GM21717 (cell line): ENCODE data around the gene HEPACAM.

ENCODE experiments used
- ATAC-seq: cut with Tn5 transposase; IDR thresholded peaks from one replicate; pipeline ENCODE4 v1.9.1; 2021; ENCODE audit warnings: mild to moderate bottlenecking, moderate library complexity; ENCODE audit not compliant: unreplicated experiment

Gene HEPACAM

DNA sequence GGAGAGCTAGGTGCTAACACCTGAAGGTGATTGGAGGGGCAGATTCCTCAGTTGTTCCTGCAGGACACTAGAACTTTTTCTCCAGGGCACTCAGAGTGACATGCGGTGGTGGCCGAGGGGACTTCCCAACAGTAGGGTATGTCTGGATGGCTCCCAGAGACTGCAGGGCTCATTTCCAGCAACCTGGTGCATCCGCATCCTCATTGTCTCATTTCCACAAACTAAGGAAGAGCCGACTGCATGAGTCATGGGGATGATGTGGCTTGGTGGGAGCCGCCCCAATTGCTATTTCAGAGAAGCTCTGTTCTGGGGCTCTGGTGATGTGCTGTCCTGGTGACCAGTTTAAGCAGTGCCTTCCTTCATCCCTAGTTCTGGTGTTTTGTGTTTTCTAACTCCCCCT, 35.4 kb downstream of the HEPACAM start:
- ATAC-seq: no peak

DNA sequence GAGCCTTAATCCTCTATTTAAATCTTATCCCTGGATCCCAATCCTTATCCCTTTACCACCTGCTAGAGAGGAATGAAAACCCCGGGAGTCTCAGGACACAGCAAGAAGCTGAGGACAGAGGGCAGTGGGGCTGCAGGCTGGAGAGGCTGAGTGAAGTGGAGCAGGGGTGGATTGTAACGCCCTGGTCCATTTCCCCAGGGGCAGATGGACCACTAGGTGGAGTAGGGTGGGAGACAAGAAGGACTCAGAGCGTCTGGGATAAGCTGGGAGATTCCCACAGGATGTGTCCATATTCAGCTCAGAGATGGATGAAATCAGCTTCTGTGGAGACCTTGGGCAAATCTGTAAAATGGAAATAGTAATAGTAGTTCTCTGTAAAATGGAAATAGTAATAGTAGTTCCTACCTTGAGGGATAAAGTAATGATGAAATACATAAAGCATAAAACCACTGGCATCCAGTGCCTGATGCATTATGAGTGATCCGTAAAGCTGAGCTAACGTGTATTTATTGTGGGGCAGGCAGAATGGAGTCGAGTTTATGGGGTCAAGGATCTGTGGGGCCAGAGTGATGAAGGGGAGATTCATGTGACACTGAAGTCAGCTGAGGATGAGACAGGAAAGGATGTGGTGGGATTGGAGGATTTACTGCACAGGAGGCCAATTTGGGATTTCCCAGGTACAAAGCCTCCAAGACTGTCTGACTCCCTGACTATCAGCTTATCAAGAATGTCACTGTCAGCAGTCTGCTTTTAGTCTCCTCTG, 36.3 kb downstream of the HEPACAM start:
- ATAC-seq: no peak

DNA sequence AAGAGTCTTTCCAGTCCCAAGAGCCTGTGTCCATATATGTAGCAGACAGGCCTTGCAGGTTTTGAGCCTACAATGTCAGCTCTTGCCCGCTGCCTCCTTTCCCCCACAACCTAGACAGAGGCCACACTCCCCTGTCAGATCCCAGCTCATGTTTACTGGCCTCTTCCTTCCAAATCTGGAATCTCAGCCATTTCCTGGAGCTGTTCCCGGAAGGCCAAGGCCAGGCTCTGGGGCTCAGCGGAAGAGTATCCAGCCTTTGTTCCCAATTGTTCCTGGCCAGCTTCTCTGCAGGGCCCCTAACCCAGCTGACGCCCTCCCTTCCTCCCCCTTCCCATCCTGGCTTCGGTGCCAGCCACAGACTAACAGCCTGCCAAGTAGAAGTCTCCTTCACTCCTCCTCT, 37.1 kb downstream of the HEPACAM start:
- ATAC-seq: no peak

DNA sequence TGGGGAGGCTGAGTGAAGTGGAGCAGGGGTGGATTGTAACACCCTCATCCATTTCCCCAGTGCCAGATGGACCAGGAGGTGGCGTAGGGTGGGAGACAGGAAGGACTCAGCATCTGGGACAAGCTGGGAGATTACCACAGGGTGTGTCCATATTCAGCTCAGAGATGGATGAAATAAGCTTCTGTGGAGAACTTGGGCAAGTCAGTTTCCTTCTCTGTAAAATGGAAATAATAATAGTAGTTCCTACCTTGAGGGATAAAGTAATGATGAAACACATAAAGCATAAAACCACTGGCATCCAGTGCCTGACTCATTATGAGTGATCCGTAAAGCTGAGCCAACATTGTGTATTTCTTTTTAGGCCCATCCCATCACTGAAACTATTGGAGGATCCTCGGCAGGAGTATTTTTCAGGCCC, 37.6 kb downstream of the HEPACAM start:
- no peak for ATAC-seq

DNA sequence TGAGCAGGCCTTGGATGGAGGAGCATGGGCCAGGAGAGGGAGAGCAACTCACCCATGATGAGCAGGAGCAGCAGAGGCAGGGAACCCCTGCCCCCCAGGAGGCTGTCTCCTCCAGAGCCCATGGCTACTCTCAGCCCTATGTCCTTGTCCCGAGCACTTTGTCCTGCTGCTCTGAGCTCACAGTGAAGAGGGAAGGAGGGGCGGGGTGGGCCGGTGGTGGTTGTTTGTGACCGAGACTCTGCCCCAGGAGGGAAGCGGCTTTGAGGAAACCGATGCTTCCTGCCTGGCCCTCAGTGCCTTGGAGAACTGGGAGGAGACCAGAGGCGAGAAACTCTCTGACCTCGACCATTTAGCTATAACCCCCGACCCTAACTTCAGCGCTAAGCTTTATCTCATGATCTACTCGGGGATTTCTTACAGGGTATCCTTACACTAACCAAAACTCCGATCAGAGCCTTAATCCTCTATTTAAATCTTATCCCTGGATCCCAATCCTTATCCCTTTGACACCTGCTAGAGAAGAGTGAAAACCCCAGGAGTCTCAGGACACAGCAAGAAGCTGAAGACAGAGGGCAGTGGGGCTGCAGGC, 38.1 kb downstream of the HEPACAM start, which contains the start of gene ROBO4:
ROBO4 (minus strand) TSS at position 192 of the 589 bp plus-strand sequence; CDS start at position 122, 70 bp downstream.
- no peak for ATAC-seq

DNA sequence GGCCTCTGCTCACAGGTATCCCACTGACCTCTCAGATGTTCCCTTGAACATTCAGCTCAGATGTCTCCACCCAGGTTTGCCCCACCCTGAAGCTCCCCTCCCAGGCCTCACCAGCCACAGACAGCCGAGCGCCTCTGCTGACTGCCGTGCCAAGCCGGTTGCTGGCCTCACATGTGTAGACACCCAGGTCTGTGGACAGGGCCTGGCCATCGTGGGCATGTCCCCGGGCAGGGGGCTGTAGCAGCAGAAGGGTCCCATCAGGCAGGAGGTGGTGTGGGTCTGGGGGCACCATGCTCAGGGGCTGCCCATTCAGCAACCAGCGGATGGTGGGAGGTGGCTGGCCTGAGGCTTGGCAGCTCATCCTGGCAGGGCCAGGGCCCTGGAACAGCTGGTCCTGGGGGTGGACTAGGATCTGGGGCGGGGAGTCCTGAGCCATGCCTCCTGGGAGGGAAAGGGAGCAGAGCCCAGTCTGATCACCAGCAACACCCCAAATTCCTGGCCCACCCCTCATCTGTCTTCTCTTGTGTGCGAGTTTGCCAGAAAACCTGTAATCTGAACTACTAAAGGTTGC, 38.9 kb downstream of the HEPACAM start:
- no peak for ATAC-seq

DNA sequence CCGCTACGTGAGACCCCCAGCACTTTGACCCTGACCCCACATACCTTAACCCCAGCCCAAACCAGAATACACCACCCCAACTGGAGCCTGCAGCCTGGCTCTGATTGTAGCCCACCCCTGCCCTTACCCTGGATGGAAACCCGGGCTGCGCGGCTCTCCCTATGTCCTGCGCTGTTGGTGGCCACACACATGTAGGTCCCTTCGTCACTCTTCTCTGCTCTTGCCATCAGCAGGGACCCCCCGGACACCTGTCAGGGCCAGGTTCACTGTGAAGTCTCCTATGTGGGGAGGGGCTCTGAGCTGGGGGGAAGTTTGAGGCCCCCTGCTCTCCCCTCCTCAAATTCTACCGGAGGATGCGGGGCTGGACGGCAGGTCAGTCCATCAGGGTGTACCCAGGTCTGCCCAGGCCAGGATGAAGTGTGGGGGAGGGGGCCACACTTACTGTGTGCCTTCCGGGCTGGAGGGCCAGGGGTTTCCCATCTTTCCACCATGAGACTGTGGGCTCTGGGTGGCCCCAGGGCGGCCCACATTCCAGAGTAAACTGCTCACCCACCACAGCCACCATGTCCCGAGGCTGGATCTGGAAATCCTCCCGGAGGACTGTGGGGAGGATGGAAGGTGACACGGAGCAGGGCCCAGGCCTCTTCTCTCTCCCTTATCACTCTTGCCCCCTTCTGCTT, 39.6 kb downstream of the HEPACAM start:
- no peak for ATAC-seq

DNA sequence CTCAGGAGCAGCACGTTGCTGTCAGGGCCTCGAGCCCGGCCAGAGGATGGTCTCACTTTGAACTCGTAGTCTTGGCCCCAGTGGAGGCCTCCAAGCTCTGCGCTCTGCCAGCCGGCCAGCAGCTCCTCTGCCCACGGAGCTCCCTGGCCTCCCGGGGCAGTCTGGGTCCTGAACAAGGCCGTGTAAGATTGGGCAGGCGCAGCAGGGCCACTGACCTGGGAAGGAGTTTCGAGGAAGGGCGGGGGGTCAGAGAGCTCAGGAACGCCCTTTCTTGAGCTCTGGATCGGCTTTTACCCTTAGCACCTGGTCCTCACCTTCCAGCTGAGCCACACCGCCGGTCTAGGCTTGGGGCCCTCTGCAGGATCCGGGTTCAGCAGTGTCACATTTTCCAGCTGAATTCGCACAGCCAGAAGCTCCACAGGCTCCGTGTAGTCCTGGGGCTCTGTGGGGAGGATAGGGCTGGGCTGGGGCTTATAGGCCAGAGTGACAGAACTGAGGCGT, 40.3 kb downstream of the HEPACAM start:
- ATAC-seq: no peak

DNA sequence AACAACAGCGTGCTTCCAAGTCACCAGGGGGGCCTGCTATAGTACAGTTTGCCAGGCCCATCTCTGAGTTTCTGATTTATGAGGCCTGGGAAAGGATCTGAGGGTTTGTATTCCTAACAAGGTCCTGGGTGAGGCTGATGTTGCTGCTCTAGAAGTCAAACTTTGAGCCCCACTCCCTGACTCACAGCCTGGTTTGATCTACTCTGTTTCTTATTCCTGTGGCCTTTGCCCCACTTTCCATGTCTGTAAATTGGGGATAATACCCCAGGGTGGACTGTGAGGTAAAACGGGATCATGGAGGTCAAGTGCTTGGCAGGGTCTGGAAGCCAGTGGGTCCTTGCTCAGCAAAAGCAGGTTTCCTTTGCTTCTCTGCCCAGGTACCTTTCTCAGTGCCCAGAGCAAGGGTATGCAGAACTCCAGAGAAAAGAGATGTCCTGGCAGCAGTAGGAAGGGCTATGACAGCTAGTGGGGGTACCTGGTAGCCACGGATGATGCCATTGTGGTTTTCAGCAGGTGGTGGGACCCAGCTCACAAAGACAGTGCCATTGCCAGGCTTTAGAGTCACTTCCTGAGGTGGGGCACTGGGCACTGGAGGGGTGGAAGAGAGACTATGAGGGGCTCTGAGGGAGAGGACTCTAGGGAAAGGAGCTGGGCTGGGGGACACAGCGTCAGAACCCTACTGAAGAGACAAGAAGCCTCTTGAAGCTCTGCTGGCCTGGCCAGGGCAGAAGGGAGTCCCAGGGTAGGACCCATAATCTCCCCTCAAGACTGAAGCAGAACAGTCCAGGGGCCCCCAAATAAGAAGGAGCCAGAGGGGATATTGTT, 41.0 kb downstream of the HEPACAM start:
- no peak for ATAC-seq

DNA sequence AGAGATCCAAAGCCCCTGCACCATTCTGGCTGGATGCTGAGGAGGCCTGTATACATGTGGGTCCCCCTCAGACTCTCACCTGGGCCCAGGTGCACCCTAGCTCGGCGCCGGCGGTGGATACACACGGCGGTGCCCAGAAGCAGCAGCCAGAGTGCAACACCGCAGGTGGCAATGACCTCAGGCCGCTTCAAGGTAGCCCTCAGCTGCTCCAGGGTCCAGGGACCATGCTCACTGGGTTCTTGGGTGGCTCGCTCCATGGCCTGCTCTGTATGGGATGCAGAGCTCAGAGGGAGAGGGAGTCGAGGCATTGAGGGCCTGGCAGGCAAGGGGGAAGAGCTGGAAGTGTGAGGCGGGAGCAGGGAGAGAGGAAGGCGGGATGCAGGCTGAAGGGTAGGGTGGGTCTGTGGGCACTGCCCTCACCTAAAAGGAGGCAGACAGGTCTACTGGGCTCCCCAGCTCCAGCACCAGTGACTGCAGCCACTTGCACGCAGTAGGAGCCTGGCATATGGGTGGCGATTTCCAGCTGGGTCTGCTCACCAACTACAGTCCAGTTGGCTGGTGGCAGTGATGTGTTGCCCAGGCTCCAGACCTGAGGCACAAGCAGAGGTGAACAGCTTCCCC, 42.0 kb downstream of the HEPACAM start:
- ATAC-seq: no peak

DNA sequence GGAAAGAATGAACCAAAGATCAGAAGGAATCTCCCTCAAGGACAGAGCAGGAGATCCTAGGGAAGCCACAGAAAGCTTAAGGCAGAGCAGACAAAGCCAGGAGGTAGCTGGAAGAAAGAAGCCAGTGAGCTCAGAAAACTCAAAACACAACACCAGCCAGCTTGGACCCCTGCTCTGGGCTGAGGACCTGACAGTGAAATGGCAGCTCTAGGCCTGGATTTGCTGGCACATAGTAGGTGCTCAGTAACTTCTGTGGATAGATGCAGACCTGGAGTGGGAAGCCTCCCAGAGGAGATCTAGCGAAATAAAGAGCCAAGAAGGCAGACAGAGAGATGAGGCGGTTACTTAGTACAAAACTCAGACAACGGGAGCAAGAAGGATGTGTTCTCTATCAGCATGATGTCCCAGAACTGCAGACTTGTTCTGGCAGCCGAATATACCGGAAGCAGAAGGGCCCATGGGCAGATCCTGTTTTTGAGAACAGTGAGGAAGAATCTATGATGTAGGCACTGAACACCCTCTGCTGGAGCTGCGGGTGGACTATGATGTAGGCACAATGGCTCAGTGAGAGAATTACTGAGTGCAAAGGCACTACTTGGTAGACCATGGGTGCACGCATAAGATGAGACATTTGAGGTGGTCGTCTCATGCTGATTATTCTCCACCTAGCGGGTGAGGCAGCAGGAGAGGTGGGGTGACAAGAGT, 42.9 kb downstream of the HEPACAM start:
- no peak for ATAC-seq

DNA sequence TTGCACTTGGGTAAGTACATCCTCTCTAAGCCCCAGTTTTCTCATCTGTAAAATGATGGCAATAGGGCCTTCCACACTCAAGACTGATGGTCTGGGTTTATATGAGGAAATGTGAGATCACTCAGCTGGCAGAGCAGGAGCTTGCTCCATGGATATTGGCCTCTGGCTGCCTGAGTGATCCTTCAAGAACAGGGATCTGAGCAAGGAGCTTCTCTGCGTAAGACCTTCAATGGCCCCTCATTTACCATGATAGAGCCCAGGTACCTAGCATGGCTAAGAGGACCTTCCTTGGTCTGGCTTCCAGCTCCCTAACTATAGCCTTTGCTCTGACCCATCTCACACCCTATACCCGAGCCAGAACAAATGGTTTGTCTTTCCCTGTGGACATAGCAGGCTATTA, 43.7 kb downstream of the HEPACAM start:
- no peak for ATAC-seq

DNA sequence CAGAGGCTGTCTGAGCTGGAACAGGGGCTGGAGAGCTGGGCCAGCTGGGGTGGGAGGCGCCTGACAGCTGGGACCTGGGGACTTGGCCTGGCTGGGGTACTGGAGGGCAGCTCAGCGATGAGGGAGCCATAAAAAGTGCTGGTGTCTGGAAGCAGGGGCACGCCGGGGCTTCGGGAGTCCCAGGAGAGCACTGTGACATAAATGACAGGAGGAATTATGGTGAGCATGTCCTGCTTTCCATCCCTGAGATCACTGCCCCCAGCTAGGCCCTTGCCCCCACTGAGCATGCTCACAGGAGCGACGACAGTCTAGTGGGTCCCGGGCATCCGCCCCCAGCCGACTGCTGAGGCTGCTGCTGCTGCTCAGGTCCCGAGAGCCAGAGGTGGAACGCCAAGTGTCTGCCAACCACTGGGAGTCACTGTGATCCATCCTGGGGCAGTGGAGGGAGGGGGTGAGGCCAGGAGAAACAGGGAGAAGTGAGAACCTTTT, 44.4 kb downstream of the HEPACAM start:
- ATAC-seq: no peak

DNA sequence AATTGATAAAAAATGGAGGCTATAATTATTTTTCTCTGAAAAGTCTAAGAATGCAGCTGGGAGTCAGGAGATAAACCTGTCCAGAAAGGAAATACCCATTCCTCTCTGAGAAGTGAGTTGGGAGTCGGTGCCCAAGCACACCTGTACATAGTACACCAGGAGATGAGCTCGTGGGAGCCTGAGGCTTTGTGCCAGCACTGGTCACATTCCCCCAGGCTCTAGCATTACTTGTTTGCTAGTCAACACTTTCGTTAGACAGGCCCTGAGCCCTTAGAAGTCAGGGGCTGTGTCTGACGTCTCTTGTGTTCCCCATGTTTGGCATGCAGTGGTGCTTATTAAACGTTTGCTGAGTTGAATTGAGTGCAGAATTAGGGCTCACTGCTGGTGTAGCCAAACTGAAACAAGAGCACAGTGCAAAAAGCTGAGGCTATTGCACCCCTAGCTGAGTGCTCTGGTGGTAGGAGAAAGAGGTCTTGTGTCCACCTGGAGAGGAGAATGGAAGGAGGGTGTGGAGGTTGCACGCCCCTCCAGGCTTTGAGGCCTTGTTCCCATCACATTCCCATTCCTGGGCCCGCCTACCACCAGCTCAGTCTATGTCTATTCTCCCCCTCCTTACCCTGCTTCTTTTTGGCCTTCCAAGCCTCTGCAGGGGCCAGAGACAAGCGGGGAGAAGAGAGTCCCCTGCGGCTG, 45.0 kb downstream of the HEPACAM start:
- no peak for ATAC-seq

DNA sequence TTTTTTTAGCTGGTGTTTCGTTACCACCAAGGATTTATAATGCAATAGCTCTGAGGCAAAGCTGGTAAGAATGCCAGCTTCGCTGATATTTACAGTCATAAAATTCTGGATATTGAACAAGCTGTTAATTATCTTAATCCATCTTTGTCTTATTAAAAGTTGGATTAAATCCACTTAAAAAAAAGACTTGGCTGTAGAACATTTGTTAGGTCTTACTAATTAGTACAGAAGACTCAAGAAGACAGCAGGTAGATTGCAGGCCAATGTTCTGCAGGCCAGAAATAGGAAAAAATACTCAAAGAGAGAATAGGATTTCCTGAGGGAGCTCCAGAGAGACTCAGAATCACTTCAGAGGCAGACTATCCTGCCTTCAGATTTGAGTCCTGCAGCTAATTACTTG, 45.7 kb downstream of the HEPACAM start:
- ATAC-seq: no peak

DNA sequence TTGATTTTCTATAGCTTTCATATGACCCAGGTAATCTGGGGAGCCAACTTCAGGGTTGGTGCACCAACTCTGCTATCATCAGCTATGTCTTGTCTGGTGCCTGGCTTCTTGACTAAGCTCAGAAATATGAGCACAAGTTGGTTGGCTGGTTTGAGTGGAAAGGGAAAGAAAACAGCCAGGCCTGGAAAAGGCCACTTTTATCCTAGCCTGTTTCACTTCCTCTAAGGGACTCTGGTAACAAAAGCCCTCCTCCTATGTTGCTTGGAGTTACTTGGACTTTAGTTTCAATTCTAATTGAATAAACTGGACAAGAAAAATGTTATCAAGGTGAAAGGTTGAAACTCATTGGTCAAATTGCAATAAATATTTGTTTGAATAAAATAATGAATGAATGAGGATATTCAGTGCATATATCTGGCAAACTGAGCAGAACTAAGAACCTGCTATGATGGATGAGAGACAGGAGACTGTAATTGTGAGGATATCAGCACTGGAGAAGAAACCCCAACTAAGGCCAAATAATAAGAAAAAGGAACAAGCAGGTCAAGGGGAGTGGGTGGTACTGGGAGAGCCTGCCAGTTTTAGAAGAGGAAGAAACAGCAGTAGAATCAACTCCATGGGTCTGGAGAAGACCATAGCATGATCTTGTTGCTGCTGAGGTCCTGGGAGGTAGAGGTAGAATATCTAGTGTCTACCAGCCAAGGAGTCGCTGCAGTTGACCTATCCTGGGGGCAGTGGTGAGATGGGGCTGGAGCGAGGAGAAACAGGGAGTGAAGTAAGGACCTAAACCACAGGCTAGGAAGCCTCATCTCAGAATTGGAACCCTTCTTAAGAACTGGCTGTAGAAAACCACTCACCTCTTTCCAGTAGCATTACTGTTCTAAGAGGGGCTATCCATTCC, 46.4 kb downstream of the HEPACAM start:
- ATAC-seq: no peak

DNA sequence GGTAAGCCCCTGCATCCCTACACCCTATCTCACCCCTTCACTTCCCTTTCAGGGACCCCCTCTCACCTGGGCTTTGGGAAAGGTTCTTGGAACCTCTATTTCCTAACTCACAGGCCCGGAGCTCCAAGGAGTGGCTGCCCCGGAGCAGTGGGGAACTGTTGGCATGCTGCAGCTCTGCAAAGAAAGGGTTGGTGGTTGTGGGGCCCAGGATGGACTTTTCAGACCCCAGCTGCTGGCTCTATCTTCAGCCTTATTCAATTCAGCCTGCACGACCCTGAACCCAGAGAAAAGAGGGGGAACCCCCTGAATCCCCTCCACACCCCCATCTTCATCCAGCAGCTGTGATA, 48.2 kb downstream of the HEPACAM start:
- no peak for ATAC-seq
